ENCODE results near the gene RAC3.

RAC3 gene

GRCh38 chr17:82013341-82013740 is 18.1 kb upstream of the RAC3 start:
- DNase-seq: no peak

- no peak for DNase-seq
Observed at GRCh38 chr17:82013772-82014321, 17.6 kb upstream of the RAC3 start.

- no peak for DNase-seq
Observed at GRCh38 chr17:82014432-82014831, 17.0 kb upstream of the RAC3 start.

- no peak for DNase-seq
Observed at GRCh38 chr17:82014971-82015310, 16.5 kb upstream of the RAC3 start.

- DNase-seq: no peak
Observed at GRCh38 chr17:82015311-82015971, 16.0 kb upstream of the RAC3 start.

- DNase-seq: no peak
Observed at GRCh38 chr17:82016061-82016874, 15.2 kb upstream of the RAC3 start.

- no peak for DNase-seq
Observed at GRCh38 chr17:82016875-82017459, 14.5 kb upstream of the RAC3 start.

GRCh38 chr17:82017612-82018151 is 13.8 kb upstream of the RAC3 start:
- DNase-seq: no peak

GRCh38 chr17:82018152-82018988 is 13.1 kb upstream of the RAC3 start:
- DNase-seq: no peak

- DNase-seq: no peak
Observed at GRCh38 chr17:82018989-82019689, 12.3 kb upstream of the RAC3 start.

- no peak for DNase-seq
Observed at GRCh38 chr17:82019690-82020571, 11.5 kb upstream of the RAC3 start.

GRCh38 chr17:82020572-82021106 is 10.8 kb upstream of the RAC3 start:
- DNase-seq: no peak

- peak; percentile 37 for DNase-seq
Observed at GRCh38 chr17:82021107-82021899, 10.2 kb upstream of the RAC3 start.

- no peak for DNase-seq
Observed at GRCh38 chr17:82021900-82022309, 9.6 kb upstream of the RAC3 start.

- no peak for DNase-seq
Observed at GRCh38 chr17:82022310-82022980, 9.0 kb upstream of the RAC3 start, which contains the start of gene CENPX. CENPX (minus strand) TSS chr17:82022878; CDS start chr17:82022861, 17 bp downstream.

- peak; percentile 98 for DNase-seq
Observed at GRCh38 chr17:82022981-82023446, 8.5 kb upstream of the RAC3 start, which contains the start of gene LRRC45. LRRC45 (plus strand) TSS chr17:82023305; CDS start chr17:82023644, 339 bp downstream.

- no peak for DNase-seq
Observed at GRCh38 chr17:82023447-82024241, 7.8 kb upstream of the RAC3 start.

GRCh38 chr17:82024859-82025258 is 6.6 kb upstream of the RAC3 start:
- no peak for DNase-seq
